GM18873 (cell line): ENCODE data around the gene RAD51B.
"Not testable (repeated sequence)": the region's sequence is repeated elsewhere in the genome, so short reads cannot be mapped to it uniquely, and the experiment has no call there.

Source experiments
- ATAC-seq: cut with Tn5 transposase; IDR thresholded peaks from one replicate; pipeline ENCODE4 v1.9.1; 2021; ENCODE audit warnings: mild to moderate bottlenecking, moderate library complexity, moderate number of reproducible peaks; ENCODE audit not compliant: unreplicated experiment, low FRiP score

Gene RAD51B

DNA sequence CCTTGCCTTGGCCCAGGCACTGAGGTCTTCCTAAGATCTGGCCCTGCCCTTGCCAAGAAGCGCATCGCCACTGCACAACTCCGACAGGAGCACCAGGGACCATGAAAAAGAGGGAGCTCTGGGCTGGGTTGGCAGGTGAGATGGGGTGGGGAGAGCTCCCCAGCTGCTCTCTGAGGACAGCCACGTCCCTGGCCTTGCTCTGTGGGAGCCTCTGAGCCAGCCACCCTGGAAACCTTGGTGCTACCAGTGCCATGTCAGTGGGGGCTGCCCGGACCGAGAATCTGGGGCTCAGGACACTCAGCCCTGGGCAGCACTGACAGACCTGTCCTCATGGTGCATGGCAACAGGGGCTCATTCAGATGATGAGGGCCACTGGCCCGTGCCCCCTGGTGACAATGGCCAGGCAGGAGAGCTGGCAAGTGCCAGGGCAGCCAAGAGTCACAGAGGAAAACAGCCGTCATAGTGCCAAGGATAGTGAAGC is 838.5 kb downstream of the RAD51B start:
- no peak for ATAC-seq

DNA sequence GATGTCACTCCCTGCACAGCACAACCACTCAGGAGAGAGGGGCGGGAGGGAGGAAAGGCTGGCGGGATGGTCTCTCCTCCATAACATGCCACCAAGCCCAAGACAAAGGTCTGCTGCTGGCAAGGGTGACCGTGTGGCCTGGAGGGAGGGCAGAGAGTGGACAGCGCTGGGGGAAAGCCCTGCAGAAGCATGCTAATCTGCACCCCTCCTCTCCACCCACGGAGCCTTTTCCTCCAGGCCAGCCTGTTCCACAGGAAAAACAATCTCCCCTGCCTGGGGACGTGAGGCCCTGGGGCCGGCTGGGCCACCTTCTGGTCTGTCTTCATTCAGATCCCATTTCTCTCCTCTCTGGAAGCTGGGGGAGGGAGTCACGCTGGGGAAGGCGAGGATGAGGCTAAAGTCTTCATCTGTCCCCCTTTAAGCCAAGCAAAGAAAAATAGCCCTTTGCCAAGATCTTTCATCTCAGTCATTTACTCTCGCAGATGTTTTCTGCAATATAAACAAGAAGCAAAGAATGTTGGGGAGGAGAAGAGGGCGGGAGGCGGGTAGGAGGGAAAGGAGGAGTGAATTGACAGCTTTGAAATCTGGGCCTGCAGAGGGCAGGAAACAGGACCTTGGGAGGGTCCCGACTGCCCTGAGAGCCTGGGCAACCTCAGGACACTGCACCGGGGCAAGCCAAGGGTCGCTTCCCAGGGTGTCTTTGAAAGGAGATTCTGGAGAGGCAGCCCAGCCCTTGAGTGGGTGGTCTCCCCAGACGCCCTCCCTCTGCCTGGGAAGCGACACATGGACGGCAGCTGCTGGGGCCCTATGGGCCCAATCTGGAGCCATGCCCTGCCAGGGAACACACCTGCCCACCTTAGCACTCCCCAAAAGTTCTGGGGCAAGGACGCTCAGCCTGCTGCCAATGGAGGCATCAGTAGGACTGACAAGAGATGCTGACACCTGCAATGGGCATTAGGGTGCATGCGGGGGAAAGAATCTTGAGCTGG is 839.7 kb downstream of the RAD51B start:
- no peak for ATAC-seq

DNA sequence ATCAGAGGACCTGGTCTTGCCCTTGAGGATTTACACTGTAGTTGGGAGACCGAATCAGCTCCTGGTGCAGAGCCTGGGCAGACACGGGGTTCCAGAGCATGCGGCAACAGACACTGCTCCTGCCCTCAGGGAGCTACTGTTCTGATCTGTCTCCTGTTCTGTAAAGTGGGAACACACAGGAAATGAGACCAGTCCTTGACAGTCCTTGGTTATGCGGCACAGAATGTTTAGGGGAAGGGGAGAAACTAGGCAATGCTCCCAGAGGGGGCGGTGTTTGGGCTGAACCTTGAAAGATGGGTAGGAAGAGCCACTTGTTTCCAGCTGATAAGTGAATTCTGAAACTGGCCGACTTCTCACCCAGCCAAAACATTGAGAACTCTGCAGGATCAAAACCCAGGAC is 840.9 kb downstream of the RAD51B start:
- no peak for ATAC-seq

DNA sequence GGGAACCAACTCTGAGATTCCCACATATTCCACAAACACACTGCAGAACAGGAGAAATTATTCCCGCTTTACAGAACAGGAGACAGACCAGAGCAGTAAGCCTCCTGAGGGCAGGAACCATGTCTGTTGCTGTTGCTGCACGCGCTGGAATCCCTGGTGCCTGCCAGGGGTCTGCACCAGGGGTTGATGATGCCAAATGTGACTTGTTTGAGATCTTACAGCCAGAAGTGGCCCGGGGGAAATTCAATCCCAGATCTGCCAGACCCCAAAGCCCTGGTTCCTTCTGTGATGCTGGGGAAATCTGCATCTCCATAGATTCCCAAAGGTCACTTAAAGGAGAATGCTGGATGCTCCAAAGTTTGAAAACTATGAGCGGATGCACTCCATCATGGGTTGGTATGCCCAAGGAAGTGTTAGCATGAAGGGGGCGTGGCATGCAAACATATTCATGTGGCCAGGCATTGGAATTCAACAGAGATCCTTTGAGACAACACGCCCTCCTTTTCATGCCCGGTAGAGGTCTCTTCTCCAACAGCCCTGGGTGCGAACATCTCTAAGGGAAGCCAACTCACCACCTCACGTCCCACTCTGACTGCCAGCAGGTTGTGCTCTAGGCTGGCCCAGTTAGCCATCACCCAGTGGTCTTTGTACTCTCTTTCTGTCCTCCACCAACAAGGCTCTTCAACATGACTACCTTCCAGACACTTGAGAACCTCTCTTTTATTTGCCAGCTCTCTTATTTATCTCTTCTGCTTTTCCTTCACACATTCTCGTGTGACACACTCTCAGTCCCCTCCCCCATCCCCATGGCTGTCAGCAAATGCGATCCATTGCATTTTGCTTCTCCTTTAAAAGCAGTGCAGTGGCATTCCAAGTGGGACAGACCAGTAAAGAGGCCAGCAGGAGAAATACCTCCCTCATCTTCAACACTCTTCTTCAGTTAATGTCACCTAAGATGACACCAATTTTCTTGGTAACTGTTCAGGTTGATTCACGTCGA is 841.9 kb downstream of the RAD51B start:
- ATAC-seq: no peak

DNA sequence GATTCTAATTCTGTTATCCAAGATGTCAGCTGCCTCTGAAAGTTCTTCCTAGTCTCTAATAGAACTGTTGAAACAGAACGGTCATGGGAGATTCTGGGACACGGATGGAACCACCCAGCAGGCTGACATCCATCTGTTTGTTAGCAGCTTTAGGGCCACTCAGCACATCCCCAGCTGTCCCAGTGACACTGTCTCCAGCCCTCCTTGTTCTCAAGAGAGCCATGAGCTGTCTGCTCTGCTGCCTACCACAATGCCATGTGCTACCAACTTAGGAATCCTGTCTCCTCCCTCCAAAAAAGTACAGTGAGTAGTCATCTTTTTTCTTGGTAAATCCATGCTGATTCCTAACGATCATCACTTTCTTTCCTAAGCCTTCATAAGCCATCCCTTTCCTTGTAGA is 842.8 kb downstream of the RAD51B start:
- ATAC-seq: no peak

DNA sequence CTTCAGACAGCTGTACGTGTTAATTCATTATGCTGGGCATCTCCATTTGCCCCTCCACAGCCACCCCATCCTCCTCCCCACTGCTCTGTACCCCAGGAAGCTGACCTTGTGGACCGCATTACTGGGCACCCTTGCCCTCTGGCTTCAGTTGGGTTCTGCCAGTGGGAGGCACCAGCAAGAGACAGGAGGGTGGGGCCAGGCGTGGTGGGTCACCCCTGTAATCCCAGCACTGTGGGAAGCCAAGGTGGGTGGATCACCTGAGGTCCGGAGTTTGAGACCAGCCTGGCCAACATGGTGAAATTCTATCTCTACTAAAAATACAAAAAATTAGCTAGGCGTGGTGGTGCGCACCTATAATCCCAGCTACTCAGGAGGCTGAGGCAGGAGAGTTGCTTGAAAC is 843.2 kb downstream of the RAD51B start:
- ATAC-seq: not testable (repeated sequence)

DNA sequence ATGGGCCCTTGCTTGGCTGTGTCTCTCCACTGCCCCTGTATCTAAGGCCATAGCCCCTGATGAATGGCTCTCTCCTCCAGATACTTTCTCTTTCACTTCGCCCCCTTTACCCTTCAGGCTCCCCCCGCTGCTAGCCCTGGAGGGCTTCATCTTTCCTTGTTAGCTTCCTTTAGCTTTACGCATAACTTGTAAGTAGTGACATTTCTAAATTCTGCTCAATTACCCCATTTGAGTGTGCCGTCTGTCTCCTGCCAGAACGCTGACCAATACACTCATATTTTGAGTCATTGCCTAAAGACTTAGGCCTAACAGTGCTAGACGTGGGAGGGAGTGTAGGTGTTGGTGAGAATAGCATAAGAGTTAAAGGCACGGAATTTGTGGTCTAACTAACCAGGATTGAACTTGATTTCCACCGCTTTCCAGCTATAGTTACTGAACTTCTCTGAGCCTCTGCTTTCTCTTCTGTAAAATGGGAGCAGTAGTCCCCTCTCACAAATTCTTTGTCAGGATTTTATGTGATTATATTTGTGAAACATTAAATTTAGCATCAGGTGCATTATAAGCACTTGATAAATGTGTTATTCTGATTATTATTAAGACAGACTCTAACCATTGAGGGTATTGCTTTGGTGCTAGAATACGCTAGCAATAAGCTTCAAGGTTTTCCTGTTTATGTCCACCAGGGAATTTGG is 844.0 kb downstream of the RAD51B start:
- ATAC-seq: peak; percentile 85

DNA sequence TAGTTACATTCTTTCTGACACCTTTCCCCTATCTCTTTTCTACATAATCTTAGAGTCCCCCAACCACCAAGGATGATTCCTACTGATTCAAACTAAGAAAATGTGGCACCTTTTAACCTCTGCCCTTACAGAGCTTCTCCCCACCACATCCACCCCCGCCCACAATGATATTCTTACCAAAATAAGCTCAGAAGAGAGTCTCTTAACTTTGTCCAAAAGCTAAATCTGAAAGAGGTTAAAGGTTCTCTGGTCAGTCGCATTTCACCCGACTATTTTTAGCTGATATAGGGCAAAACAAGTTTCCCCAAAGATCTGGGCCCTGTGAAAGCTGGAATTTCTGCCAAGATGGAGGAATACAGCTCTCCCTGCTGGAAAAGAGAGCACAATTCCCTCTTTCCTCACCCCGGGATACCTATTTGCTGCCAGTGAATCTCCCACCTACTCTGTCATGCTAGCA is 844.7 kb downstream of the RAD51B start:
- no peak for ATAC-seq

DNA sequence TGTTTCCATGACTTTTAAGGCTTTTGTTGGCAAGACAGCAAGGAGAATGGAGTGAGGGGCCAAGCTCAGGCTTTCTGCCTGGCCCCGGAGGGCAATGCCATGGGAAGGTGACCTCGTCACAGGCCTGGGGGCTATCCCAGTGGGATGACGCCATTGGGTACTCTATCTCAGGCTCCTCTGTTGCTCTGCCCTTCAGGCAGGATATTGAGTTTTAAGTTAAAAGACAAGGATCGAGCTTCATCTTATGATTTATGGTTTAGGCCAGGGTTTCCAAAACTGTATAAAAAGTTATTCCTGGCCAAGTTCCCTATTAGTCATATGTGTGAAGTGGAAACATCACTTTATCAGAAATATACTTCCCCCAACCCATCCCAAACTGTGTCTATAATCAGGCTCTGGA is 845.6 kb downstream of the RAD51B start:
- ATAC-seq: no peak

DNA sequence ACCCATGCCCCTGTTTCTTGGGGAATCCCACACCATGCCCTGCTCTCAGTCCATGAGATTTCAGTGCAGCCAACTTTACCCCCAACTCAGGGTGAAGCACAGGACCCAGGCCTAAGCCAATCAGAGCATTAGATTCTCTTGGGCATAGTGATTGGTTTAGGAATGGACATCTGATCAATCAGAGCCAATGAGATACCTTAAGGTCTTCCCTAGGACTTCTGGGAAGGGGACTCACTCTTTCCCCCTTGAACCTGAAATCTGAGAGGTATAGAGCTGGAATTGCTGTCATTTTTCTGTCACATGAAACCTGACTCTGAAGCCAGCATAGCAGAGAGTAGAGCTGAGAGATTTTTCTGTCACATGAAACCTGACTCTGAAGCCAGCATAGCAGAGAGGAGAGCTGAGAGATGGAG is 846.2 kb downstream of the RAD51B start:
- no peak for ATAC-seq

DNA sequence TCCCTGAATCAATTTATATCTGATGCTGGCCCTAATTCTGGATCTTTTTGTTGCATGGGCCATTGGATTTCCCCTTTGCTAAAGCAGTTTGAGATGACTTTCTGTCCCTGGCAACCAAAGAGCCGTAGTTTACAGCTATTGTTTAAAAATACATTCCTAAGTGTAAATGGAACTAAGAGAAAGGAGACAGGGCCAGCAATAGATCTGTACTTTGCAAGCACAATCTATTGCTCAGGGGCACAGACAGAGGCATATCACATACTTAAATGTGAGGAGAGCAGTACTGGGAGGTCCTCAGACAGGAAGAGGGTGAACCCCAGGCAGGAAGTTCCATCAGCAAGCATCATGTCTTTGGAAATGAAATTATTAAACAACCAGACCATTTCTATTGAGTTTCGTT is 846.7 kb downstream of the RAD51B start:
- ATAC-seq: no peak

DNA sequence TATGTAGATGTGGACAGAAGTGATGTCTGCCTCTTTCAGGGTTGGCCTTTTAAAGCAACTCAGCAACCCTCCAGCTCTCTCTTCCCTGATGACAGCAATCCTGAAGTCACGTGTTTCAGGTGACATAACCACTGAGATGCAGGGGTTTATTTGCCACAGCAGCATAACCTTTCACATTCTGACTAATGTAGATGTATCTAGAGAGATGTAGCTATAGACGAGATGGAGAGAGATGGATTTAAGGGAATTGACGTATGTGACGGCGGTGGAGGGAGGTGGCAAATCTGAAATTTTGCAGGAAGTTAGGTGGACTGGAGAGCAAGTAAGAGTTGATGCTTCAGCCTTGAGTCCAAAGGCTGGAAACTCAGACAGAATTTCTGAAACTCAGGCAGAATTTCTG is 847.3 kb downstream of the RAD51B start:
- ATAC-seq: no peak

DNA sequence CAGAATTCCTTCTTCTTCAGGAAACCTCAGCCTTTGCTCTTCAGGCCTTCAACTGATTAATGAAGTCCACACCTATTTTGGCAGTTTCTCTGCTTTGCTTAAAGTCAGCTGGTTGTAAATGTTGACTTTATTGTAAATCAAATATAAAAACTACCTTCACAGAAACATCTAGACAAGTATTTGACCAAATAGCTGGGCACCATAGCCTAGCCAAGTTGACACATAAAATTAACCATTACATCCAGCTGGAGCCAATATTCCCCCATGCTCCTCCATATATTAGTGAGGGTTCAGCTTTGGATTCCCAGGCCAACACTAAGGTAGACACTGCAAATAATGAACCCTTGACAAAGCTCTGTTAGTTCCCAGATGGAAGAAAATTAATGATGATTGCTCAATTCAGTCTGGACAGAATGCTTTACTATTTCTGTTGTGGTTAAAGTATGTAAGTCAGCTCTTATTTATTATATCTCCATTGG is 847.8 kb downstream of the RAD51B start:
- ATAC-seq: no peak

DNA sequence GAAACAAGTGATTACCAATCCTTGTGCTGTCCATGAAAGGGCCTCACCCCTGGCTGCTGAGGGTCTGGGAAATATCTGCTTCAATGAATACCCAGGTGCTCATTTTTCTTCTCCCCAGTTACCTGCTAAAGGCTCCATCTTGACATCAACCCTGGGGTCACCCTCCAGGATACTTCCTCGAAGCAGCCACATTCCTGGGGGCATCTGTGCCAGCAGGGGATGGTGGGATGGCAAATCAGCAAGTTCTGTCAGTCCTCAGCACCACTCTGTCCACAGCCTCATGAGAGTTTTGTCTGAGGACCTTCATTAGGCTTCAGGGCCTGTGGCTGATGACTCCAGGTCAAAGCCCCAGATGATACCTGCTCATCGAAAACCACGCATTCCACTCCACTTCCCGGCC is 848.4 kb downstream of the RAD51B start:
- no peak for ATAC-seq

DNA sequence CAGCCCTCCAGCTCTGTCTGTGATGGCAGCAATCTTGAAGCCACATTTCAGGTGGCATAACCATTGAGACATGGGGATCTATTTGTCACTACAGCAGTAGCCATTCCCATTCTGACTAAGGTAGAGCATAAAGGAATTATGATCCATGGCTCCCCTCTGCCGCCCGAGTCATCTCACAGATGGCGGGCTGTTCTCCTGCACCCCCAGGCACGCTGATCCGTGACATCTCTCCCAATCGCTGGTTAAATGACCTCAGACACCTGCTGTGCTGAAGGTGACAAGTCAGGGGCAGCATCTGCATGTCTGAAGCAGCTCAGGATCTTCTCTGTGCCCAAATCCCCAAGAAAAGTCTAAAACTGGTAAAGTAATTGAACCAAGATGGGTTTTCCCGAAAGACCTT is 849.0 kb downstream of the RAD51B start:
- no peak for ATAC-seq

DNA sequence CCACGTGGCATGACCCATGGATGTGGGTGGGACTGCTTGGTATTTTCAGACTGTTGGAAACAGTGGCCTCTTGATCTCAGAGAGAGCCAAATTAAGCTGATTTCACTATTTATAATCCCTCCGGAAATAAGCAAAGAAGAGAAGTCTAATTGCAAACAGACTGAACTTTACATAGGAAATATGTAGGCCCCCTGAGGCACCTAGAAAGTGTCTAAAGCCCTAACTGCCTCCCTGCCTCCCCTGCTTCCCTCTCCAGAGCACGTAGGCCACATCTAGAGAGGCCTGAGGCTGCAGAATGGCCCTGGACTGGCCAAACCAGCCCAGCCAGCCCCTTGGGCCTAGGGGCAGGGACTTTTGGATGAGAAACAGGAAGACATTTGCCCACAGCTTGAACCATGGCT is 849.5 kb downstream of the RAD51B start:
- ATAC-seq: no peak

DNA sequence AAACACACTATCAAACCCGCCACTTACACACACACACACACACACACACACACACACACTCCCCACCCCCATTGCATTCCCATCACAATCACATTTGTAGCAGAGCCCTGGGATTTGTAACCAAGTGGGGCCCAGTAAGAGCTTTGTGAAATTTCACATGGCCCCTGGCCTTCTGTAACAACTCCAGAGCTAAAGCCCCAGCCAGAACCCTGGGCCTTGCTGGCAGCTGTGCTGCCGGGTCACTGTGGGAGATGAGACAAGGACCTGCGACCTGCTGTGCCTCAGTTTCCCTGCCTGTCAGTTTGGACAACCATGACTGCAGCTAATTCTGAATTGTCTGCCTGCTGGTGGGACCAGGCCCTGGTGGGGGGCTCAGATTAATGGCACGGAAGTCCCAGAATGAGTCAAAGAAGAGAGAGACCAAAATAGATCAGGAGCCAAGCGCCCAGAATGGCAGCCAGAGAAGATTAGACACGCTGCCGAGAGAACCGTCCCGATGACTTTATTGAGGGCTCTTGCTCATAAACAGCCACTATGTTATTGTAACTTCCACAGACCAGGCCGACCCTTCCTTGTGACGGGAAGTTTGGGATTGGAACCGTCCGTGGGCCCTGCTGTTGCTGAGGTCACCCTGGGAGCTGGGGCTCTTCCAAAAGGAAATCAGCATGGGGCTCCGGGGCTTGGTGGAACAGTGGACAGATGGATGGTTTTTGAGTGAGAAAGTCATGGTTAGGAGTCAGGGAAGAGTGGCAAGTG is 850.2 kb downstream of the RAD51B start:
- no peak for ATAC-seq

DNA sequence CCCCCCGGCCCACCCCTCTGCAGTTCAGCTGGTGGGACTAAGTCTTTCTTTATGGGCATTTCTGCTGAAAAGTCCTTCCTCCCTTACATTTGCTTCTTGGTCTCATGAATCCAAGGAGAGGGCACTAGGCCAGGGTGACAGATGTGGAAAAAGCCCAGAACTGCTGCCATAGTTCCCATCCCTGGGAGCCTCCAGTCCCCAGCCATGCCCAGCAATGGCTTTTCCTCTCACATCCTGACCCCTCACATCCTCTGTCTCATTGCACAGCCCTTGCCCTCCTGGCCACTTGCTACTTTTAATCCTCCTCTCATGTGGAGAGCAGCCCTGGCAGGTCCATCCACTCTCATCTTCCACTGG is 850.8 kb downstream of the RAD51B start:
- no peak for ATAC-seq

DNA sequence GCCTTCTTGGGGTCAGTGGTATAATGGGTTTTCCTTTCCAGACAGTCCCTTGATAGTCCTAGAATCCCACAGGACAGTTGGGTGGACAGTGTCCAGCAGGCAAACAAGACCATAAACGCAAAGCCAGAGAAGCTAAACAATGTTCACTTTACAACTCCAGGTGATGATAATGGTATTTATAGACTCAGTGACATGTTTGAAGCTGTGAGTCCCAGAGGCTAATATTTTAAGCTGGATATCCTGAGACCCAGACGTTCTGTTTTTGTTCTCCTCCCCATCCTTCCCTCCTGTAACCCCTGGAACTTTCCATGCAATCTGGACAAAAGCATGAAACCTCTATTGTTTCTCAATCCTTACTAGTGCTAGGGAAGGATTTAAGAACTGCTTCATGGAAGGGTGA is 852.3 kb downstream of the RAD51B start:
- no peak for ATAC-seq
